GM13976 (cell line): ENCODE results near the gene FCER1G.

Experiments used
- DNase-seq: peaks from one replicate; pipeline ENCODE4 v3.0.0; 2012; ENCODE audit warnings: low spot score
- CTCF ChIP-seq: IDR thresholded peaks from 2 replicates; pipeline ENCODE4 v1.5.1; 2012; ENCODE audit warnings: borderline replicate concordance, mild to moderate bottlenecking; ENCODE audit not compliant: insufficient read depth; ENCODE audit errors: extremely low read depth, missing control alignments, control extremely low read depth
- in situ Hi-C: fragments of 300-500 bp; cut with MboI; formaldehyde crosslinking; loops from one replicate; pipeline ENCODE4 v1.12.0; 2022; ENCODE audit warnings: low sequenced_read_pairs, mixed read lengths, inconsistent platforms; ENCODE audit not compliant: unreplicated experiment

Gene FCER1G

GRCh38 chr1:161198897-161199431 lies 16.1 kb upstream of the FCER1G start, which contains the start of gene ADAMTS4:
Gene ADAMTS4, minus strand, starts transcription at chr1:161199054. Its CDS starts 427 bp downstream, at chr1:161198627.
- in situ Hi-C loops: no loop called here
- no peak for DNase-seq

GRCh38 chr1:161199506-161200139 lies 15.5 kb upstream of the FCER1G start:
- no peak for TF ChIP-seq CTCF
- no peak for DNase-seq
- in situ Hi-C loops: no loop called here

More at GRCh38 chr1:161198897-161199431, 16.1 kb upstream of the FCER1G start, which contains the start of gene ADAMTS4:
- no peak for TF ChIP-seq CTCF

GRCh38 chr1:161200421-161200991 lies 14.6 kb upstream of the FCER1G start:
- in situ Hi-C loops: no loop called here
- peak; percentile 18 for DNase-seq

GRCh38 chr1:161200992-161201835 lies 13.9 kb upstream of the FCER1G start:
- in situ Hi-C loops: no loop called here
- TF ChIP-seq CTCF: no peak
- DNase-seq: peak; percentile 22

More at GRCh38 chr1:161200421-161200991, 14.6 kb upstream of the FCER1G start:
- no peak for TF ChIP-seq CTCF

- TF ChIP-seq CTCF: no peak
- peak; percentile 96 for DNase-seq
- in situ Hi-C loops: no loop called here
These were observed 13.0 kb upstream of the FCER1G start, which contains the start of gene NDUFS2 for GRCh38 chr1:161201836-161202712. Gene NDUFS2, plus strand, starts transcription at chr1:161202367. Its CDS starts 19 bp downstream, at chr1:161202386.
